Measurements from ENCODE around the gene GLUL.

DNA sequence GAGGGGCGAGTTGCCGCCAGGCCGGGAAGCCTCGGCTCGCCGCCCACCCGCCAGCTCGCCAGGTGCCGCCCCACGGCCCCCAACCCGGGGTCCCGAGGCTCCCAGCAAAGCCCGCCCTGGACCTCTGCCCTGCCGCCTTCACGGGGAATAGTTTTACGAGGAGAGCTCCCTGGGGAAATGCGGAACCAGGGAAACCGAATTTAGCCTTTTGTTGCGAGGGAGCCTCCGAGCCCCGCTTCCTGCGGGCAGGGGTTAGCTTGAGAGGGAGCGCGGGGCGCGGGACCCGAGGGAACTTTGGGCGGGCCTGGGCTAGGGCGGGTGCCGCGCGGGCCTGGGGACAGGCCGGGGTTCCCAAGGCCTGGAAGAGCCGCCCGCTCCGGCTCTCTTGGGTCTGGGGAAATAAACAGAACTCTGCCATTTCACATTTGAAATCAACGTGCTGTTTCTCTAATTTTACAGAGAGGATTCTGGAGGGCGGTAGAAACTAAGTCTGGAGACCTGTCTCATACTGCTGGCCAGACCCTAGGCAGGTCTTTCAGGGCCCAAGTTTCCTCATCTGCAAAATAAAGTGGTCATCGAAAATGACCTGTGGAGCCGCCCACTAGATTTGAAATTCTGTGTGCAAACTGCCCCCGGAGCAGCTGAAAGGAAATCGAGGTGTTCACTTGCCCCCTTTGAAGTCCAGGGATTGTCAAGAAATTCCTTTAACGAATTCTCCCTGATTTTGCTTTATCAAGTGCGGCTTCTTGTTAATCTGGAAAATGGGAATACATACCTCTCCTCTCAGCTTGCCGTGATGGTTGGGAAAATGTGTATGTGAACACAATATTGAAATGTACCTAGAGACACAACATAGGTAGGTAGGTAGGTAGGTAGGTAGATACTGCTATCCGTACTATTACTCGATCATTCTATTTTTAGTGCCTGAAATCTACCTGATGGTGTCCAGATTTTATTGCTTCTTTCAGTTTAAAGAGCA is 749 bp upstream of the GLUL start:
- TF ChIP-seq, protein P1, sequence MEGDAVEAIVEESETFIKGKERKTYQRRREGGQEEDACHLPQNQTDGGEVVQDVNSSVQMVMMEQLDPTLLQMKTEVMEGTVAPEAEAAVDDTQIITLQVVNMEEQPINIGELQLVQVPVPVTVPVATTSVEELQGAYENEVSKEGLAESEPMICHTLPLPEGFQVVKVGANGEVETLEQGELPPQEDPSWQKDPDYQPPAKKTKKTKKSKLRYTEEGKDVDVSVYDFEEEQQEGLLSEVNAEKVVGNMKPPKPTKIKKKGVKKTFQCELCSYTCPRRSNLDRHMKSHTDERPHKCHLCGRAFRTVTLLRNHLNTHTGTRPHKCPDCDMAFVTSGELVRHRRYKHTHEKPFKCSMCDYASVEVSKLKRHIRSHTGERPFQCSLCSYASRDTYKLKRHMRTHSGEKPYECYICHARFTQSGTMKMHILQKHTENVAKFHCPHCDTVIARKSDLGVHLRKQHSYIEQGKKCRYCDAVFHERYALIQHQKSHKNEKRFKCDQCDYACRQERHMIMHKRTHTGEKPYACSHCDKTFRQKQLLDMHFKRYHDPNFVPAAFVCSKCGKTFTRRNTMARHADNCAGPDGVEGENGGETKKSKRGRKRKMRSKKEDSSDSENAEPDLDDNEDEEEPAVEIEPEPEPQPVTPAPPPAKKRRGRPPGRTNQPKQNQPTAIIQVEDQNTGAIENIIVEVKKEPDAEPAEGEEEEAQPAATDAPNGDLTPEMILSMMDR (IDR thresholded peaks at IDR 0.05; ENCODE audit: borderline replicate concordance, extremely low read depth, low read length, poor library complexity, severe bottlenecking) = no peak
- TF ChIP-seq EZH2 (IDR thresholded peaks at IDR 0.05; ENCODE audit: borderline replicate concordance, low read depth, low read length, severe bottlenecking) = no peak

Measured in DND-41 (cell line).